ENCODE results near the gene DYNC1H1. TPM values are rescaled to one million over a fixed set of nuclear protein-coding genes. Genes with fewer than 3 reads are reported as not detected.
A peak's percentile ranks its signal among the peaks of the same experiment; 100 is the strongest.

DYNC1H1 gene
- total RNA-seq, 1 experiment from 2014 or later = 438 TPM

GRCh38 chr14:102085488-102085887 is 121.1 kb downstream of the DYNC1H1 start:
- H3K36me3 Mint-ChIP-seq = peaks cover 58% of the 10 kb centered on the region
- ChIA-PET CTCF (no interaction called here), POLR2A (no interaction called here)
- H3K27me3 Mint-ChIP-seq (ENCODE audit: low read depth) = no peaks in the 10 kb centered on the region
- no peak for DNase-seq (ENCODE audit: low spot score)
- H3K9me3 Mint-ChIP-seq = no peaks in the 10 kb centered on the region
- no peak for ATAC-seq
- H3K4me3 Mint-ChIP-seq = peak overlapping the region; percentile 97
- peaks cover 53% of the 10 kb centered on the region for H3K4me1 Mint-ChIP-seq
- TF ChIP-seq MXD4 (CRISPR knock-in tag; IDR thresholded peaks at IDR 0.05; ENCODE audit: borderline replicate concordance) (no peak), ZNF219 (CRISPR knock-in tag; IDR thresholded peaks at IDR 0.05; ENCODE audit: borderline replicate concordance) (no peak), GABPB1 (CRISPR knock-in tag; IDR thresholded peaks at IDR 0.05) (no peak), OVOL2 (CRISPR knock-in tag; IDR thresholded peaks at IDR 0.05; ENCODE audit: borderline replicate concordance) (no peak), ZBTB43 (CRISPR knock-in tag; IDR thresholded peaks at IDR 0.05) (no peak), ESRRA (CRISPR knock-in tag; IDR thresholded peaks at IDR 0.05; ENCODE audit: borderline replicate concordance) (no peak), ETV6 (CRISPR knock-in tag; IDR thresholded peaks at IDR 0.05) (no peak), NFE2L1 (CRISPR knock-in tag; IDR thresholded peaks at IDR 0.05) (no peak)
- TF ChIP-seq, protein P1, sequence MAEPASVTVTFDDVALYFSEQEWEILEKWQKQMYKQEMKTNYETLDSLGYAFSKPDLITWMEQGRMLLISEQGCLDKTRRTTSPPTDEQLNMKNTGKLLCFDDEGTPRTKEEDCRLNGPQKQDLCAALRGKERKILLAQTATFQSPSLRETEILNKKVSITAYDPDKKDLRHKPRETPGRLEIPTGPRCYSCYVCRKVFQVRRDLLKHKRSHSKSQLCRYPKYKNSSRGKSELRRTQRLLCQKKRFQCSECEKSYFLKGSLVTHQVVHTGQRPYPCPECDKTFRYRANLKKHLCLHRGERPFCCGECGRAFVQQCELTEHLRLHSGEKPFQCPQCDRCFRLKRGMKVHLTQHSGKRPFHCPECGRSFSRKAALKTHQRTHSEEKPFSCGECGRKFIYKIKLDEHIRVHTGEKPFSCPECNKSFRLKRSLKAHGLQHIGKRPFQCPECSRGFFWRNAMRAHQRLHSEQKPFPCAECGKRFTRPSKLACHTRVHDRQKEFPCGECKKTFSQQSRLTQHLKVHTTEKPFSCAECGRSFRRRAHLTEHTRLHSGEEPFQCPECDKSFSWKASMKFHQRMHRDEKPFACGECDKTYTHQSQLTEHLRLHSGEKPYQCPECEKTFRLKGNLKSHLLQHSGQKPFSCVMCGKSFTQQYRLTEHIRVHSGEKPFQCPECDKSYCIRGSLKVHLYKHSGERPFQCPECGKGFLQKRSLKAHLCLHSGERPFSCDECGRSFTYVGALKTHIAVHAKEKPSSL (CRISPR knock-in tag; conservative IDR thresholded peaks at IDR 0.05) = no peak
- TF ChIP-seq, protein P2, sequence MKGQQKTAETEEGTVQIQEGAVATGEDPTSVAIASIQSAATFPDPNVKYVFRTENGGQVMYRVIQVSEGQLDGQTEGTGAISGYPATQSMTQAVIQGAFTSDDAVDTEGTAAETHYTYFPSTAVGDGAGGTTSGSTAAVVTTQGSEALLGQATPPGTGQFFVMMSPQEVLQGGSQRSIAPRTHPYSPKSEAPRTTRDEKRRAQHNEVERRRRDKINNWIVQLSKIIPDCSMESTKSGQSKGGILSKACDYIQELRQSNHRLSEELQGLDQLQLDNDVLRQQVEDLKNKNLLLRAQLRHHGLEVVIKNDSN (CRISPR knock-in tag; IDR thresholded peaks at IDR 0.05) = no peak
- TF ChIP-seq, protein P3, sequence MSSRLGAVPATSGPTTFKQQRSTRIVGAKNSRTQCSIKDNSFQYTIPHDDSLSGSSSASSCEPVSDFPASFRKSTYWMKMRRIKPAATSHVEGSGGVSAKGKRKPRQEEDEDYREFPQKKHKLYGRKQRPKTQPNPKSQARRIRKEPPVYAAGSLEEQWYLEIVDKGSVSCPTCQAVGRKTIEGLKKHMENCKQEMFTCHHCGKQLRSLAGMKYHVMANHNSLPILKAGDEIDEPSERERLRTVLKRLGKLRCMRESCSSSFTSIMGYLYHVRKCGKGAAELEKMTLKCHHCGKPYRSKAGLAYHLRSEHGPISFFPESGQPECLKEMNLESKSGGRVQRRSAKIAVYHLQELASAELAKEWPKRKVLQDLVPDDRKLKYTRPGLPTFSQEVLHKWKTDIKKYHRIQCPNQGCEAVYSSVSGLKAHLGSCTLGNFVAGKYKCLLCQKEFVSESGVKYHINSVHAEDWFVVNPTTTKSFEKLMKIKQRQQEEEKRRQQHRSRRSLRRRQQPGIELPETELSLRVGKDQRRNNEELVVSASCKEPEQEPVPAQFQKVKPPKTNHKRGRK (CRISPR knock-in tag; IDR thresholded peaks at IDR 0.05; ENCODE audit: borderline replicate concordance) = no peak
- TF ChIP-seq, protein P4, sequence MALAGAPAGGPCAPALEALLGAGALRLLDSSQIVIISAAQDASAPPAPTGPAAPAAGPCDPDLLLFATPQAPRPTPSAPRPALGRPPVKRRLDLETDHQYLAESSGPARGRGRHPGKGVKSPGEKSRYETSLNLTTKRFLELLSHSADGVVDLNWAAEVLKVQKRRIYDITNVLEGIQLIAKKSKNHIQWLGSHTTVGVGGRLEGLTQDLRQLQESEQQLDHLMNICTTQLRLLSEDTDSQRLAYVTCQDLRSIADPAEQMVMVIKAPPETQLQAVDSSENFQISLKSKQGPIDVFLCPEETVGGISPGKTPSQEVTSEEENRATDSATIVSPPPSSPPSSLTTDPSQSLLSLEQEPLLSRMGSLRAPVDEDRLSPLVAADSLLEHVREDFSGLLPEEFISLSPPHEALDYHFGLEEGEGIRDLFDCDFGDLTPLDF (CRISPR knock-in tag; IDR thresholded peaks at IDR 0.05) = no peak
- TF ChIP-seq, protein P5, sequence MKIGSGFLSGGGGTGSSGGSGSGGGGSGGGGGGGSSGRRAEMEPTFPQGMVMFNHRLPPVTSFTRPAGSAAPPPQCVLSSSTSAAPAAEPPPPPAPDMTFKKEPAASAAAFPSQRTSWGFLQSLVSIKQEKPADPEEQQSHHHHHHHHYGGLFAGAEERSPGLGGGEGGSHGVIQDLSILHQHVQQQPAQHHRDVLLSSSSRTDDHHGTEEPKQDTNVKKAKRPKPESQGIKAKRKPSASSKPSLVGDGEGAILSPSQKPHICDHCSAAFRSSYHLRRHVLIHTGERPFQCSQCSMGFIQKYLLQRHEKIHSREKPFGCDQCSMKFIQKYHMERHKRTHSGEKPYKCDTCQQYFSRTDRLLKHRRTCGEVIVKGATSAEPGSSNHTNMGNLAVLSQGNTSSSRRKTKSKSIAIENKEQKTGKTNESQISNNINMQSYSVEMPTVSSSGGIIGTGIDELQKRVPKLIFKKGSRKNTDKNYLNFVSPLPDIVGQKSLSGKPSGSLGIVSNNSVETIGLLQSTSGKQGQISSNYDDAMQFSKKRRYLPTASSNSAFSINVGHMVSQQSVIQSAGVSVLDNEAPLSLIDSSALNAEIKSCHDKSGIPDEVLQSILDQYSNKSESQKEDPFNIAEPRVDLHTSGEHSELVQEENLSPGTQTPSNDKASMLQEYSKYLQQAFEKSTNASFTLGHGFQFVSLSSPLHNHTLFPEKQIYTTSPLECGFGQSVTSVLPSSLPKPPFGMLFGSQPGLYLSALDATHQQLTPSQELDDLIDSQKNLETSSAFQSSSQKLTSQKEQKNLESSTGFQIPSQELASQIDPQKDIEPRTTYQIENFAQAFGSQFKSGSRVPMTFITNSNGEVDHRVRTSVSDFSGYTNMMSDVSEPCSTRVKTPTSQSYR (CRISPR knock-in tag; IDR thresholded peaks at IDR 0.05) = no peak
- H3K27ac Mint-ChIP-seq = peak overlapping the region; percentile 96

DNA sequence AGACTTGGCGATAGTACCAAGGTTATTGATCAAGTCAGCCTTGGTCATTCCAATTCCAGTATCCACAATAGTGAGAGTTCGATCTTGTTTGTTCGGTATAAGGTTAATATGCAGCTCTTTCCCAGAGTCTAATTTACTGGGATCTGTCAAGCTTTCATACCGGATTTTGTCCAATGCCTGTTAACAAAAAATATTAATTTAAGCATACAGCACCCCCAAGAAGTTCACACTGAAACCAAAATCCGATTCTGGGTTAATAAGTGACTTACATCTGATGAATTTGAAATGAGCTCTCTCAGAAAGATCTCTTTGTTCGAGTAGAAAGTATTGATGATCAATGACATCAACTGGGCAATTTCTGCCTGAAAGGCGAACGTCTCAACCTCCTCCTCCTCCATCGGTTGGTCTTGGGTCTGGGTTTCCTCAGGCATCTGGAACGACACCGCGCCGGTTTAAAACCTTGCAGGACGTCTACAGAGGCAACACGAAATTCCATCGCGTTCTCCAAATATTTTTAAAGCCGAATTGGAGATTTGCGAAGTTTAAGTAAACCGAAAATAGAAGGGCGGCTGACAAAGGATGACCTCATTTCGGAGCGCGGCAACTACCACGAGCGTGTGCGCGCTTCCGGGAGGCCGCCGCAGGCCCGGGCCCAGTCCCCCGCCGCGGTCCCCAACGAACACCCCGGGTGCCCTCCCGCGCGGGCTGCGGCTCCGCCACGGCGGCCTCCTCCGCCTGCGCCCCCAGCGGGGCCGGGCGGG is 121.8 kb downstream of the DYNC1H1 start:
- Mint-ChIP-seq H3K4me1 (peaks cover 53% of the 10 kb centered on the region), H3K27me3 (ENCODE audit: low read depth) (no peaks in the 10 kb centered on the region), H3K9me3 (no peaks in the 10 kb centered on the region), H3K4me3 (peak overlapping the region; percentile 97), H3K36me3 (peaks cover 52% of the 10 kb centered on the region), H3K27ac (peak overlapping the region; percentile 96)
- DNase-seq (ENCODE audit: low spot score) (no peak), ATAC-seq (no peak)
- ChIA-PET POLR2A (no interaction called here), CTCF (no interaction called here)
- no peak for TF ChIP-seq ESRRA (CRISPR knock-in tag; IDR thresholded peaks at IDR 0.05; ENCODE audit: borderline replicate concordance)
- TF ChIP-seq NR3C1 (CRISPR knock-in tag; conservative IDR thresholded peaks at IDR 0.05; ENCODE audit: low read depth) = no peak
- TF ChIP-seq PREB (CRISPR knock-in tag; IDR thresholded peaks at IDR 0.05; ENCODE audit: borderline replicate concordance) = no peak
- TF ChIP-seq, protein P6, sequence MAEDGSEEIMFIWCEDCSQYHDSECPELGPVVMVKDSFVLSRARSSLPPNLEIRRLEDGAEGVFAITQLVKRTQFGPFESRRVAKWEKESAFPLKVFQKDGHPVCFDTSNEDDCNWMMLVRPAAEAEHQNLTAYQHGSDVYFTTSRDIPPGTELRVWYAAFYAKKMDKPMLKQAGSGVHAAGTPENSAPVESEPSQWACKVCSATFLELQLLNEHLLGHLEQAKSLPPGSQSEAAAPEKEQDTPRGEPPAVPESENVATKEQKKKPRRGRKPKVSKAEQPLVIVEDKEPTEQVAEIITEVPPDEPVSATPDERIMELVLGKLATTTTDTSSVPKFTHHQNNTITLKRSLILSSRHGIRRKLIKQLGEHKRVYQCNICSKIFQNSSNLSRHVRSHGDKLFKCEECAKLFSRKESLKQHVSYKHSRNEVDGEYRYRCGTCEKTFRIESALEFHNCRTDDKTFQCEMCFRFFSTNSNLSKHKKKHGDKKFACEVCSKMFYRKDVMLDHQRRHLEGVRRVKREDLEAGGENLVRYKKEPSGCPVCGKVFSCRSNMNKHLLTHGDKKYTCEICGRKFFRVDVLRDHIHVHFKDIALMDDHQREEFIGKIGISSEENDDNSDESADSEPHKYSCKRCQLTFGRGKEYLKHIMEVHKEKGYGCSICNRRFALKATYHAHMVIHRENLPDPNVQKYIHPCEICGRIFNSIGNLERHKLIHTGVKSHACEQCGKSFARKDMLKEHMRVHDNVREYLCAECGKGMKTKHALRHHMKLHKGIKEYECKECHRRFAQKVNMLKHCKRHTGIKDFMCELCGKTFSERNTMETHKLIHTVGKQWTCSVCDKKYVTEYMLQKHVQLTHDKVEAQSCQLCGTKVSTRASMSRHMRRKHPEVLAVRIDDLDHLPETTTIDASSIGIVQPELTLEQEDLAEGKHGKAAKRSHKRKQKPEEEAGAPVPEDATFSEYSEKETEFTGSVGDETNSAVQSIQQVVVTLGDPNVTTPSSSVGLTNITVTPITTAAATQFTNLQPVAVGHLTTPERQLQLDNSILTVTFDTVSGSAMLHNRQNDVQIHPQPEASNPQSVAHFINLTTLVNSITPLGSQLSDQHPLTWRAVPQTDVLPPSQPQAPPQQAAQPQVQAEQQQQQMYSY (CRISPR knock-in tag; IDR thresholded peaks at IDR 0.05) = no peak
